HG02840 (cell line): ENCODE data around the gene CCDC158.
"Not testable (repeated sequence)": the region's sequence is repeated elsewhere in the genome, so short reads cannot be mapped to it uniquely, and the experiment has no call there.

Experiments used
- ATAC-seq: cut with Tn5 transposase; IDR thresholded peaks from one replicate; pipeline ENCODE4 v1.9.1; 2021; ENCODE audit warnings: mild to moderate bottlenecking, moderate library complexity, moderate number of reproducible peaks; ENCODE audit not compliant: unreplicated experiment, low FRiP score

The CCDC158 gene

DNA sequence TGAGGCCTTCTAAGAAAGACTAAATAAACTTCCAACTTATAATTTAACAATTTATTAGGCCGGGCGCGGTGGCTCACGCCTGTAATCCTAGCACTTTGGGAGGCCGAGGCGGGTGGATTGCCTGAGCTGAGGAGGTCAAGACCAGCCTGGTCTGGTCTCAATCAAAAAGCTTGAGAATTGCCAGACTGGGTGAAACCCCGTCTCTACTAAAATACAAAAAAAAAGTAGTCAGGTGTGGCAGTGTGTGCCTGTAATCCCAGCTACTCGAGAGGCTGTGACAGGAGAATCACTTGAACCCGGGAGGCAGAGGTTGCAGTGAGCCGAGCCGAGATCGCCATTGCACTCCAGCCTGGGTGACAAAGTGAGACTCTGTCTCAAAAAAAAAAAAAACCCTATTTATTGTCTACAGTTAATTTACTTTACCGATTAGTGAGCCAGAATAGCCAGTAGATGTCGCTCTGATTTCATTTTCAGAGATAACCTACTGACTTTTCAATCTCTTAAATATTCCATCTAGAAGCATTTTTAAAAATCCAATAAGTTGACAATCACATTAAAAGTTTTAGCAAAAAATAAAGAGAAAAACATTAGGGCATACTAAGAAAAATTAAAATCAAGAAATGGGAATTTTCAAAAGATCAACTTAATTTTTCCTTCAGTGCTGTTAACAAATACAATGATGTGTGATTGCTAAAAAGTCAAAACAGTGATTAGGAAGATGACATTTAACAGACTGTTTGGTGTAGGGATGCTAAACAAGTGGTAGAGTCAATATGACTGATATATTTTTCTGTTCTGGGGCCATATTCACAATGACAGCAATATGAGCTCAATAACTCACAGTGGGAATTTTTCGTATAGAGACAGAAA, 9.8 kb upstream of the CCDC158 start:
- ATAC-seq: no peak

DNA sequence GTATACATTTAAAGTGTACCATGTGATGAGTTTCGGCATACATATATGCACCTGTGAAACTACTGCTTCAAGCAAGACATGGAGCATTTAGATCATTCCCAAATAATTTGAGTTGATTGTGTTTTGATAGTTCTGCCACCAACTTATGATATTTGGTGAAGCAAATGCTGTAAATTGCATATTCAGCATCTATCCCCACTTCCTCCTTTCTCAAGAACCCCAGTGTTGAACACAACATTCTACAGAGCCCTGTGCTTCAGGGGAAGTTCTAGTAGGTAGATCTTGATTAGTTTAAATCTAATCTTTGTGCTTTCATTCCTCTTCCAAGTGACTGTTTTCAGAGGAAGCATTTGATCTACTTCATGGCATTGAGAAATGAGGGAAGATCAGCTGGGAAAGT, 8.7 kb upstream of the CCDC158 start:
- no peak for ATAC-seq

DNA sequence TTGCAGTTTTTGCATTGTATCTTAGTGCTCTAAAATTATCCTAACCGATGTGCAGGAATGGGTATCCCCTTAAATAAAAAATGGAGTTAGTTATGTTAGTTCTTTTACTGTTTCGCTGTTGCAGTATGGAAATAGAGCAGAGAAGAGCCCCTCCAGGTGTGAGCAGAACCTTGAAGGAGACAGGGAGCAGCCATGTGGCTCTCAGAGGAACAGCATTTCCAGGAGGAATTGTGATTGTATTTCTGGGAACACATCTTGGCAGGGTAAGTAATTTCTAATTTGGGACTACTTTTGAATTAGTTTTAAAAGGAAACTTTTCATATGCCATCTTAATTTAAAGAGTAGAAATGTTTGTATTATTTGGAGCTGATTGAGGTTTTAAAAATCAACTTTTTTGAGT, 5.3 kb upstream of the CCDC158 start:
- ATAC-seq: no peak

DNA sequence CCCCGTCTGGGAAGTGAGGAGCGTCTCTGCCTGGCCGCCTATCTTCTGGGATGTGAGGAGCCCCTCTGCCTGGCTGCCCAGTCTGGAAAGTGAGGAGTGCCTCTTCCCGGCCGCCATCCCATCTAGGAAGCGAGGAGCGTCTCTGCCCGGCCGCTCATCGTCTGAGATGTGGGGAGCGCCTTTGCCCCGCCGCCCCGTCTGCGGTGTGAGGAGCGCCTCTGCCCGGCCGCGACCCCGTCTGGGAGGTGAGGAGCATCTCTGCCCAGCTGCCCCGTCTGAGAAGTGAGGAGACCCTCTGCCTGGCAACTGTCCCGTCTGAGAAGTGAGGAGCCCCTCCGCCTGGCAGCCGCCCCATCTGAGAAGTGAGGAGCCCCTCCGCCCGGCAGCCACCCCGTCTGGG, 2.2 kb upstream of the CCDC158 start:
- not testable (repeated sequence) for ATAC-seq

DNA sequence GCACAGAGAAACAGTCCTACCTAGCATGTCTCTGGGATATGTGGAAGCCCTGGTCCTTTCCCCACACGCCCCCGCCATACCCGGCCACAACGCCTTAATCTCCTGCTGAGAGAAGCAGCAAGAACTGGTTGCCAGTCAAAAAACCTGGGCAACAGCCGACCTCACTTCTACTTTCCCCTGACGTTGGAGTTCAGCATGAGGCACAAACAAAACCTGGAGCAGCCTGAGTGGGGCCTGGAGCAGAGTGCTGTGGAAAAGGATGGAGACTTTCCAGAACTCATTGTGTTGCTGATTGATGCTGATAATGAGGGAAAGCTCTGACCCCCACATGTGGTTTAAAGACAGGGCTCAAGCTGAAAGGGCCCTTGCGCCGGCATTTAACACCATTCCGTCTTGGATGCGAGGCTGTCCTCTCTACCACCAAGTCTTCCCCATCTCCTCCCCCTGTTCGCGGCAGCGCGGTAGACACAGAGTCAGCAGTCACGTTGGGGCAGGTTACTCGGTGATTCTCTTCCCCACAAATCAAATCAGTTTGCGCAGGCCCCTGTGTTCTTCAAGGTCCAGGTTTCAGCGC, 666 bp downstream of the CCDC158 start:
- no peak for ATAC-seq

DNA sequence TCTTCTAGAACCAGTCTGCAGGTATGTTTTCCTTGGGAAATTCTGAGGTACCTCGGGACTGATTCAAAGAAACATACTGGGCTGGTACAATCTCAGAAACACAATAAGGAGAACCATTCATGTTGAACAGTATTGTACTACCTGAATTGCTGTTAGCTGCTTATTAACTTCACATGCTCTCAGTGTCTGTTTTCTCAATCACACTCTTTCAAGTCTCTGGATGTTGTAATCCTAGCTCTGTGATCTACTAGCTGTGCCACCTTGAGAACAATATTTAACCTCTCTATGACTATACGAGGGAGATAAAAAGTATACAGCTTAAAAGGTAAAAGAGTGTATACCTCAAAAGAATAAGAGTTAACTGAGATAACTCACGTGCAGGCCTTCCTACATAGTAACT, 10.3 kb downstream of the CCDC158 start:
- ATAC-seq: no peak

DNA sequence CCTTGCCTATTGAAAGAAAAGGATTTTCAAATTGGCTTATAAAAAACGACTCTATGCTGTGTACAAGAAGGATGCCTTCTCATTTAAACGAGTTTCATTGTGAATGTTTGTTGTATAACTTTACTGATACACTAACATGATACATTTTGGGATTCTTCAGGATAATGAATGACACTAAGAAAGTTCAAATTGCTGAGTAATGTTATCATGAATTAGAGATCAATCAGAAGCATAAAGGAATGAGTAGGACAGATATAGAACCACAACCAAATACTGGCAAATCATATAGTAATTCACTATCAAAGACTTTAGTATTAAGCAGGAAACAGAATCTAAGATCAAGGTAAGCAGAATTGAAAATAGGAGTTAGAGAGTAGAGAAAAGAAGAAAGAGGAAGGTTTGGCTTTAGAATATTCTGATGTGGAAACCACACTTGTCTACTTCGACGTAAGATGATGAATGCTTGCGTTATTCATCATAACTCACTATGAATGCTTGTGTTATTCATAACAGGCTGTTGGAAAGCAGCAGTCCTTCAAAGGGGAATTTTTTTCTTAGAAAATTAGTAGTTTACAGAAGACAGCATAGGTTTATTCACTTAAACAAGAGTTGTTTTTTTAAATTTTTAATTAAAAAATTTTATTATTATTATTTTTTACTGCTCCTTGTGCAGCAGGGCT, 13.4 kb downstream of the CCDC158 start:
- ATAC-seq: no peak

DNA sequence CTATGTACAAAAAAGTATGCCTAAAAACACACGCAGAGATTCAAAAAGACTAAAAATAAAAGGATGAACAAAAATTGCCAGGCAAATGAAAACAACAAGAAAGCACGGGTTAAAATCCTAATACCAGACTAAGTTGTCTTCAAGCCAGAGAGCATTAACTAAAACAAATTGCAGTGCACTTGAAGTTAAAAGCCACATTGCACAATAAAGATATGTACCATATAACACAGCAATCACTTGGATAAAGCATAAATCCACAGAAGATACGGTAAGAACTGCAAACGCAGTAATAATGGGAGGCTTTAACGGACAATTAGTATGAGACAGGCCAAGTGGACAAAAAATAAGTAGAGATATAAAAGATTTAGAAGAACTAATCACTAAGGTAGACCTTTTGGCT, 14.9 kb downstream of the CCDC158 start:
- ATAC-seq: no peak

DNA sequence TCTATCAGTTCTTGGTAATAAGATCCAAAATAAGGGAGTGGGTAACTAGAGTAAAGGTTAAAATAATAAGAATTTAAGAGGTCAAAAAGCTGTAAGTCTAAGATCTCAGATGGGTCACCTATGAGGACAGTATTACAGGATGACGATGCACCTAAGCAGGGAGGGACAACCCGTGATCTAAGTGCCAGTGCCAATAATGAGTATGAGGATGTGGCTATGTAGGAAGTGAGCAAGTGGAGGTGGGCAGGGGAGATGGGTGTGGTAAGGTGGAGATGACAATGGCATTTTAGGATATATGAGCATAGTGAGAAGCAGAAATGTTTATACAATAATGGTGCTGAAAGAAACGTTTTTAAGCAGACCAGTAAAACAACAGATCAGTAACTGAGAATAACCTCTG, 19.3 kb downstream of the CCDC158 start:
- no peak for ATAC-seq

DNA sequence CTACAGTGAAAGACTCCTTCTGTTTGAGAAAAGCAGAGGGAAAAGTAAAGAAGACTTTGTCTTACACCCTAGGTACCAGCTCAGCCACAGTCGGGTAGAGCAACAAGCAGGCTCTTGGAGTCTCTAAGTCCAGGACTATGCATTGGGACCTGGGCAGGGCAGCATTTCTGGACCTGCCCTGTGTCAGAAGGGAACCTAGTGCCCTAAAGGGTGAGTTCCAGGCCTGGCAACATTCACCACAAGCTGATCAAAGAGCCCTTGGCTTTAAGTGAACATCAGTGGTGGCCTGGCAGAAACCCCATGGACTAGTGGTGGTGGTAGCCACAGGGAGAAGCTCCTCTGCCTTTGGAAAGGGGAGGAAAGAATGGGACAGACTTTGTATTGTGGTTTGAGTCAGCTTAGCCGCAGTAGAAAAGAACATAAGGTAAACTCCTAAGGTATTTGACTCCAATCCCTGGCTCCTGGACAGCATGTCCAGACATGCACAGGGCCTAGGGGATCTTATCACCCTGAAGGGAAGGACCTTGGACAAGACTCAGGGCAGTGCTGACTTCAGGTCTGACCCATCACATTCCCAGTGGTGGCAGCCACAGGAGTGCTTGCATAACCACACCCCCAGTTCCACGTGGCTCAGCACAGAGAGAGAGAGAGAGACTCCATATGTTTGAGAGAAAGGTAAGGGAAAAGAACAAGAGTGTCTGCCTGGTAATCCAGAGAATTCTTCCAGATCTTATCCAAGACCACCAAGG, 32.6 kb downstream of the CCDC158 start:
- ATAC-seq: no peak

DNA sequence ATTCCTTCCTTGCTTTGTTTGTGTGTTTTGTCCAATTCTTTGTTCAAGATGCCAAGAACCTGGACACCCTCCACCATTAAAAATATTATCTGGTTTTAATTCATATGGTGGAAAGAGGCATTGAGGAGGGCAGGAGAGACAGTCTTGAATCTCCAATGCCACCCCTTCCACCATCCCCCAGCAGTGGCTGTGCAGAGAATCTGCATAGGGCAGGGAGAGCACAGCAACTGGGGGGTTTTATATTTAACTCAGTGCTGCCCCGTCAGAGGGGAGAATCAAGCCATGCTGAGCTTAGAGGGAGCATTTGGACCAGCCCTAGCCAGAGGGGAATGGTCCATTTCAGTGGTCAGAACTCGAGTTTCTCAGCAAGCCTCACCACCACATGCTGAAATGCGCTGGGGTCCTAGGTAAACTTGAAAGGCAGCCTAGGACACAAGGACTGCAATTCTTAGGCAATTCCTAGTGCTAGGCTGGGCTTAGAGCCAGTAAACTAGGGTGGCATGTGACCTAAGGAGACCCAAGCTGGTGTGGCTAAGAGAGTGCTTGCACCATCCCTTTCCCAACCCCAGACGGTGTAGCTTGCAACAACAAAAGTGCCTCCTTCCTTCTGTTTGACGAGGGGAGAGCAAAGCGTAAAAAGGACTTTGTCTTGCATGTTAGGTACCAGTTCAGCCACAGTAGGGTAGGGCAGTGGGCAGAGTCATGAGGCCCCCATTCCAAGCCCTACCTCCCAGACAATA, 34.2 kb downstream of the CCDC158 start:
- no peak for ATAC-seq

DNA sequence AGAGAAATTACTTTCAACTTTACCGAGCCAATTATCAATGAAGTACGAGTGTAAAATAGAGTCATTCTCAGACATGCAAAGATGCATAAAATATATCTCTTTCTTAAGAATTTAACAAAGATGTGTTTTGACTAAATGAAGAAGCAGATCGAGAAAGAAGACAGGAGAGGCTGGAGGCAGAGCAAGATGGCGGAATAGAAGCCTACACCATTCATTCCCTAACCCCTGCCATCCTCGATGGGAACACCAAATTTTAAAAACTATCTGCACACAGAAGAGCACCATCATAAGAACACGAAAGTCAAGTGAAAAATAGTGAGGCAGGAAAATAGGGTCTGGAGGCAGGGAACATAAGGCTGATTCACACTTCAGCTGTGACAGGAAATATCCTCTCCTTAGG, 35.0 kb downstream of the CCDC158 start:
- no peak for ATAC-seq

DNA sequence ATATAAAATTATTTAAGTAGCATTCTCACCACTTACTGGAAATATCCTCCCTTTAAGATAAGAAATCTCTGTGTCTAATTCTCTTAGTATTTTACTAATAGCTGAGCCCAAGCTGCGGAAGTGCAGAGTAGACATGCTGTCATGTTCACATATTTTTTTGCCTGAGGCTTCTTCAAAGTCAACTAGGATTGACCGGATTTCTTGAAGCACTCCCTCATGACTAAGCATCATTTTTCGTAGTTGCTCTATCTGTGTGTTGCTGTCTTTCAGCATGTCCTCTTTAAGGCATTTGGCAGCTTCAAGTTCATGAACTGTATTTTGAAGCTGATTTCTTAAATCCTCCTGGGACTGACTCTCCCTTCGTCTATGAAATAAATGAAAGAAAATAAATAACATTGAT, 36.9 kb downstream of the CCDC158 start:
- ATAC-seq: no peak

DNA sequence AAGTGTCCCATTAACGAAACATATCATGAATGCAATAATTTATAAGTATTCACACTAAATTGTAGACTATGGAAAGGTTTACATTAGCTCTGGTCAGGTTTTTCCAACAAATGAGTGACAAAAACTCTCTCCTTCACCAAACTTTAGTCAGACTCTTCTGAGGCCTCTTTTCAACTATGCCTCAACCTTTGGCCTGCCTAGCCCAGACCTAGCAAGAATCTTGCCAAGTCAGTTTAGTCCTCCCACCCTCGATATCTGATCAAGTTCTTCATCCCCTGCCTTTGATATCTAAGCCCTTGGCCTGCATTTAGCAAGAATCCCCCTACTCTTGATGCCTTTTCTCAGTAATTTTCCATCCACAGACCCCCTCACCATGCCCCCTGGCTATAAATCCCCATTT, 37.9 kb downstream of the CCDC158 start:
- no peak for ATAC-seq

DNA sequence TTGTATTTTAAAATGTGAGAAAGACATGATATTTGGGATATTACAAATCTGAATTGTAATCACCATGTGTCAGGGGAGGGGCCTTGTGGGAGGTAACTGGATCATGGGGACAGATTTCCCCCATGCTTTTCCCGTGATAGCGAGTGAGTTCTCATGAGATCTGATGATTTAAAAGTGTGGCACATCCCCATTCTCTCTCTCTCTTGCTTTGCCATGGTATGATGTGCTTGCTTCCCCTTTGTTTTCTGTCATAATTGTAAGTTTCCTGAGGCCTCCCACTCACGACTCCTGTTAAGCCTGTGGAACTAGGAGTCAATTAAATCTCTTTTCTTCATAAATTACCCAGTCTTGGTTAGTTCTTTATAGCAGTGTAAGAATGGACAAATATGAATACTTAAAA, 39.0 kb downstream of the CCDC158 start:
- ATAC-seq: no peak

DNA sequence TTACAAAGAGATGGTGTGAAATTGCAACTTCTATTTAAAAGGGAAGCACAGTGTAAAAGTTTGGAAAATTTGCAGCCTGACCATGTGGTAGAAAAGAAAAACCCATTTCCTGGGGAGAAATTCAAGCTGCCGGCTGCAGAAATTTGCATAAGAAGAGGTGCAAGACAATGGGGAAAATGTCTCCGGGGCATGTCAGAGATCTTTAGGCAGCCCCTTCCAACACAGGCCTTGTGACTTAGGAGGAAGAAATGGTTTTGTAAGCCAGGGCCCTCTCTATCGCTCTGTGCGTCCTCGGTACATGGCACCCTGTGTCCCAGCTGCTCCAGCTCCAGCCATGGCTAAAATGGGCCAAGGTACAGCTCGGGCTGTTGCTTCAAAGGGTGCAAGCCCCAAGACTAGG, 40.4 kb downstream of the CCDC158 start:
- ATAC-seq: no peak

DNA sequence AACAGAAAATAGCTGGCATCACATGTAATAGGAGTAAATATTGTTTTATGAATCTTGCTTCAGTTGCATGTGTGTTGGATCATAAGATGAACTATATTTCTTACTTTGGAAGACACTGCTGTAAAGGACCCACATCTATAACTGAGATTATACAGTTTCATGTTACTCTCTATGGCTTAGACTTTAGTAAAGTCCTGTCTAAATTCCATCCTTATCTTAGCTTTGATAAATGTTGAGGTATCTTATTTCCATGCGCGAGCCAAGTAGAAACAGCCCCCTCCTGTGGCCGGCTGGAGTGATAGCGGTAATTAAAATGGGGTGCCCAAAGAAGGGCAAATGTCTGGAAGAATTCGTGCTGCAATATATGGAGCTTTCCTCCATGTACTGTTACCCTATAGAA, 43.0 kb downstream of the CCDC158 start:
- no peak for ATAC-seq

DNA sequence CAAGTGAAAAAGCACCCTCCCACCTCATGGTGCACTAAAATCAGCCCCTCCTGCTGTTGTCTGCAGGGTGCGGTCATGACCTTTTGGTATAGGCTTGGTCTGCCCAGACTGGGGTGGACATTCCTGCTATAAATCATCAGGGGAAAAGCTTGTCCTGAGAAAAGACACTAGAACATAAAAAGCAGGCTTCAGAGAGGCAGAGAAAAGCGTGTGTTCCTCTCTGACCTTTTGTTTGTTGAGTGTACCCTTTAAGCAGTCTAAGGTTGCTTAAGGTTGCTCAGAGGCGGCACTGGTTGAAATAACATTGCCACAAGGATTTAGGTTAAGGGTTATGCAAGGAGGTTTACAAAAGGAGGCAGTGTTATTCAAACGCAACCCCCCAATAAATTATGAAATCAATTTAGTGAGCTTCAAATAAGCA, 43.5 kb downstream of the CCDC158 start:
- no peak for ATAC-seq

DNA sequence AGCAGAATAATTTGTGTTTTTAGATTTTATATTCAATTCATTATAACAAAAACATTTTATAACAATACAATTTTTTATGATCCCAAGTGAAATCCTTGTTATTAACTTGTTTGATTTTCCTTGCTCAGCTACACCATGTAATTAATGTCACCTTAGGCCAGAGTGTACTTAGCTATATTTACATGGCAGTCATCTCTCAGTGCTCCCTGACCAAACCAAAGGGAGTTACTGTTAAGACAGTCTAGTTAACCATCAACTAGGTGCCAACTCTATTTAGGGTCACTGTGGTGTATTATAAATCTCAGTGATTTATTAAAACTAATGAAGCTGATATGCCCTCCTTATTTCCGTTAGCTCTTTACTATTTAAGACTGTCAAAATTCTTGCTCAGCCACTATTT, 44.4 kb downstream of the CCDC158 start:
- ATAC-seq: no peak

DNA sequence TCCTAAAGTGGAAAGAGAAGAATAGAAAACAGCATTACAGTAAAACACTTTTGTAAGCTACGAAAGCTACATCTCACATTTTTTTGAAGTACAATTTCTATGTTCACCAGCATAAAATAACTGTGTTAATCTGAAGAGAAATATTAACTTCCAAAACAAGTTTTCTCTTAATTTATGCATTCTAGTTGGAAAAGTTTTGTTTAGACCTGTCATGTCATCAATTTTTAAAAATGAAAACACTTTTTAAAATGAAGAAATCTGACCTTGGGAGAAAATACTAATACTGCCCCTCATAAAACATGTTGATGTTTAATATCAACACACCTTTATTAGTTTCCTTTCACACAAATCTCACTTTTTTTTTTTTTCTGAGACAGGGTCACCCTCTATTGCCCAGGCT, 45.2 kb downstream of the CCDC158 start:
- ATAC-seq: no peak
